Pancreas (tissue), 10 donors: ENCODE measurements around the gene AQP12A. TPM values are rescaled to one million over a fixed set of nuclear protein-coding genes. Genes with fewer than 3 reads are reported as not detected.
"Not testable (repeated sequence)": the region's sequence is repeated elsewhere in the genome, so short reads cannot be mapped to it uniquely, and the experiment has no call there.

Experiments used
- ATAC-seq, 4 donors: fragments of 200-7000 bp; cut with Tn5 transposase; one replicate each; pipeline versions ENCODE4 v1.8.0 to v1.9.1; 2020; ENCODE audit warnings: mild to moderate bottlenecking in 4 of 4, moderate library complexity in 4 of 4
- DNase-seq, 6 donors: peaks; one replicate each; pipeline ENCODE4 v3.0.0-alpha.2; 2020
- FAIRE-seq: peaks from 2 replicates; lab custom pipeline; 2012; peaks lifted over from hg19 to GRCh38; lab: Jason Lieb, UNC
- H3K27ac ChIP-seq, 4 donors: fragments of 200-600 bp; sonication (generic); 1 replicate in 3 of 4; 2 replicates in 1 of 4; pipeline versions ENCODE4 v1.5.0 to v1.8.0; 2020
- H3K27me3 ChIP-seq, 4 donors: fragments of 200-600 bp; one replicate each; pipeline ENCODE4 v1.8.0; 2021
- H3K36me3 ChIP-seq, 3 donors: fragments of 200-600 bp; sonication (generic) in 1 of 3; one replicate each; pipeline versions ENCODE4 v1.5.0 to v1.8.0; 2020 to 2021
- H3K4me1 ChIP-seq, 3 donors: fragments of 200-600 bp; one replicate each; pipeline ENCODE4 v1.8.0; 2021
- H3K4me3 ChIP-seq, 4 donors: fragments of 200-600 bp; sonication (generic) in 2 of 4; one replicate each; pipeline versions ENCODE4 v1.5.0 to v1.8.0; 2020 to 2021
- H3K9me3 ChIP-seq, 4 donors: fragments of 200-600 bp; one replicate each; pipeline ENCODE4 v1.8.0; 2021
- WGBS, 2 donors: extraction: QIAGEN DNeasy Blood & Tissue Kit; methylation state at CpG; one replicate each; pipeline ENCODE4 v1.1.7; 2013; 5-methylcytosine and 5-hydroxymethylcytosine counted together
- intact Hi-C, 3 donors: fragments of 100-400 bp; cut with DNase I; formaldehyde crosslinking; loops; one replicate each; pipeline versions ENCODE4 v1.11.1 to v1.14.2; 2022
- polyA plus RNA-seq, 2 donors: library from polyadenylated mRNA; stranded (reverse); fragments of 200-250 nt; gene quantifications; one replicate each; pipeline ENCODE4 v1.2.3, GENCODE V29; 2013
- total RNA-seq, 6 donors: library from RNA; stranded (reverse); fragmentation: NEBNext Ultra II Directional in 4 of 6; extraction: Animal tissue kit (Norgen Biotek cat#: 25700) in 4 of 6; gene quantifications; one replicate each; pipeline versions ENCODE4 v1.2.1 to v1.2.4, GENCODE V29; 2021 to 2023
- TF ChIP-seq, protein P1 (sequence below), 4 donors: fragments of 200-600 bp; sonication (generic) in 3 of 4; IDR thresholded peaks; one replicate each; pipeline versions ENCODE4 v1.5.0 to v1.8.0; 2021; ENCODE audit warnings: antibody characterized with exemption in 4 of 4
- donor health status: healthy with polysubstance abuse.
- donor health status: DM: no; HTN: no; CAD: no; lungs with moderate emphysema.
- donor health status: DM: no; HTN: no; CAD: no.
- donor health status: control.
- donor health status: control.
- donor health status: Bipolar disorder and iron deficiency.
- donor health status: DM: yes; HTN: yes; CAD: no.
- donor health status: DM: no; HTN: no; CAD: no.
- donor health status: DM: no; HTN: no; CAD: no.
- donor health status: DM: yes; HTN: yes; CAD: no.

The AQP12A gene
- total and polyA plus RNA-seq, 8 donors: 46.6 to 744 (median 122) TPM

DNA sequence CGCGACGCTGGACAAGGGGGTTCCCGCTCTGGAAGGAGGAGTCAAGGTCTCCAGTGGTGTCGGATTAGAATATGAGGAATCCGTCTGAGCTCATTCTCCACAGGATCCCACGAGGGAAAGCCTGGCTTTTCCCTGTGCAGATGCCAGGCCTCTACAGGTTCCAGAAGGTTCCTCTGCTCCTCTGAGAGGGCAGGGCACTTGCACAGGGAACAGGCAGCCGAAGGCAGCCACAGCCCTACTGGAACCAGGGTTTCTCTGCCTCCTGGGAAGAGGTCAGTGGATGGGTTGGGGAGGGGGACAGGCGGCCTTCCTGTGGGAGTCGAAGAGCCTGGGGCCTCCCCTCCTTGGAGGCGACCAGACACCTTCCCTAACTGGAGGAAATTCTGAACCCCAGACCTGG lies 1.7 kb upstream of the AQP12A start:
- TF ChIP-seq, protein P1, sequence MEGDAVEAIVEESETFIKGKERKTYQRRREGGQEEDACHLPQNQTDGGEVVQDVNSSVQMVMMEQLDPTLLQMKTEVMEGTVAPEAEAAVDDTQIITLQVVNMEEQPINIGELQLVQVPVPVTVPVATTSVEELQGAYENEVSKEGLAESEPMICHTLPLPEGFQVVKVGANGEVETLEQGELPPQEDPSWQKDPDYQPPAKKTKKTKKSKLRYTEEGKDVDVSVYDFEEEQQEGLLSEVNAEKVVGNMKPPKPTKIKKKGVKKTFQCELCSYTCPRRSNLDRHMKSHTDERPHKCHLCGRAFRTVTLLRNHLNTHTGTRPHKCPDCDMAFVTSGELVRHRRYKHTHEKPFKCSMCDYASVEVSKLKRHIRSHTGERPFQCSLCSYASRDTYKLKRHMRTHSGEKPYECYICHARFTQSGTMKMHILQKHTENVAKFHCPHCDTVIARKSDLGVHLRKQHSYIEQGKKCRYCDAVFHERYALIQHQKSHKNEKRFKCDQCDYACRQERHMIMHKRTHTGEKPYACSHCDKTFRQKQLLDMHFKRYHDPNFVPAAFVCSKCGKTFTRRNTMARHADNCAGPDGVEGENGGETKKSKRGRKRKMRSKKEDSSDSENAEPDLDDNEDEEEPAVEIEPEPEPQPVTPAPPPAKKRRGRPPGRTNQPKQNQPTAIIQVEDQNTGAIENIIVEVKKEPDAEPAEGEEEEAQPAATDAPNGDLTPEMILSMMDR (IDR thresholded peaks at IDR 0.05): no peak
- 41 to 50% methylated on average over 11 of the region's 11 CpGs for WGBS, 2 donors
- ATAC-seq: no peak
- peak in 3 of 6 donors; percentile 24 to 49 (median 29) for DNase-seq
- Histone ChIP-seq H3K36me3 (no peaks in the 10 kb centered on the region), H3K27ac (peak overlapping the region in 3 of 4 donors; percentile 13 to 81 (median 33)), H3K4me1 (peaks cover 0 to 5% (median 0%) of the 10 kb centered on the region in 3 donors), H3K27me3 (no peaks in the 10 kb centered on the region), H3K9me3 (no peaks in the 10 kb centered on the region), H3K4me3 (peak overlapping the region in 2 of 4 donors; percentile 5 to 20)
- intact Hi-C loops: no loop called here
- FAIRE-seq: no peak

DNA sequence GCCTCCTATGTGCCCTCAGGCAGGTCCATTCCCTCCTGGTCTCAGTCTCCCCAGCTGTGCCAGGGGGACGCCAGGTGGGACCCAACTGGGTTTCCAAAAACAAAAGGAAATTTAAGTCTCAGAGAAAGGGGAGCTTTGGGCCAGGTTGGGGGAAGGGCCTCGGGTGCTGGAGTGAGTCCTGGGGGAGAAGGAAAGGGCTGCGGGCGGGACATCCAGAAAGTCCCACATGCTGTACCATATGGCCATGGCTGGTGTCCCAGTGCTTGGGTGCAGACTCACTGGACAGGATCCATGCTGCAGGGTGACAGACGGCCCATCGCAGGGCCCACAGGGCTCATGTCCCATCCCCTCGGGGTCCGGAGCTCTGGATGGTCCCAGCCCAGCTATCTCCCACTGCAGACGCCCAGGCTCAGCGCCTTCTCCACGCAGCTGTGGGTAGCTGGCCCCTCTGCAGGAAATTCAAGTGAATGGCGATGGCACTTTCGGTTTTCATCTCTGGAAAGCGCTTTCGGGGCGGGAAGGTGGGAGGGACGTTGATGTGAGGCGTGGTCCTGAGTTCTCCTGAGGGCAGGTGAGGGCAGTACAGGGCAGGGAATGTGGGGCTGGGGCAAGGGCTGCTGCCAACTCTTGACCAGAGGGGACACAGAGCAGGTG lies 1.1 kb upstream of the AQP12A start:
- H3K27me3 ChIP-seq, intact Hi-C loops, FAIRE-seq, H3K36me3 ChIP-seq, H3K9me3 ChIP-seq, H3K4me1 ChIP-seq: not testable (repeated sequence)
- peak; percentile 41 to 59 (median 45) for ATAC-seq
- Histone ChIP-seq H3K4me3 (peak overlapping the region in 2 of 4 donors; percentile 5 to 20), H3K27ac (peak overlapping the region in 3 of 4 donors; percentile 13 to 81 (median 33))
- 33% methylated on average over 5 to 6 of the region's 18 CpGs for WGBS, 2 donors
- peak in 5 of 6 donors; percentile 21 to 64 (median 45) for DNase-seq

DNA sequence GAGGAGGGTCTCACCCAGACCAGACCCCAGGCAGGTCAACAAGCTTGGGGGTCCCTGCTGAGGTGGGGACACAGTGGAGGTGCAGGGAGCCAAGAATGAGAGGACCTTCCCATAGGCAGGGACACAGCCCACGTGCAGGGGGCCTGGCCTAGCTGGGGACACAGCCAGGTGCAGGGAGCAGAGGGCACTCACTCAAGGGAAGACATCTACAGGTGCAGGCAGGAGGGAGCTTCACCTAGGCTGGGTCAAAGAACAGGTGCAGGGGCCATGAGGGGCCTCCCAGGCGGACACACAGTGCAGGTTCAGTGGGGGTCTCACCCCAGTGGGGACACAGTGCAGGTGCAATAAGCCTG lies 615 bp upstream of the AQP12A start:
- DNase-seq (peak in 5 of 6 donors; percentile 20 to 80 (median 65)), ATAC-seq (peak in 3 of 4 donors; percentile 32 to 63 (median 54))
- FAIRE-seq, H3K36me3 ChIP-seq, intact Hi-C loops, H3K4me3 ChIP-seq, H3K4me1 ChIP-seq, H3K27ac ChIP-seq, H3K9me3 ChIP-seq, H3K27me3 ChIP-seq: not testable (repeated sequence)
- WGBS, 2 donors: 11 to 42% methylated on average over 1 of the region's 2 CpGs

DNA sequence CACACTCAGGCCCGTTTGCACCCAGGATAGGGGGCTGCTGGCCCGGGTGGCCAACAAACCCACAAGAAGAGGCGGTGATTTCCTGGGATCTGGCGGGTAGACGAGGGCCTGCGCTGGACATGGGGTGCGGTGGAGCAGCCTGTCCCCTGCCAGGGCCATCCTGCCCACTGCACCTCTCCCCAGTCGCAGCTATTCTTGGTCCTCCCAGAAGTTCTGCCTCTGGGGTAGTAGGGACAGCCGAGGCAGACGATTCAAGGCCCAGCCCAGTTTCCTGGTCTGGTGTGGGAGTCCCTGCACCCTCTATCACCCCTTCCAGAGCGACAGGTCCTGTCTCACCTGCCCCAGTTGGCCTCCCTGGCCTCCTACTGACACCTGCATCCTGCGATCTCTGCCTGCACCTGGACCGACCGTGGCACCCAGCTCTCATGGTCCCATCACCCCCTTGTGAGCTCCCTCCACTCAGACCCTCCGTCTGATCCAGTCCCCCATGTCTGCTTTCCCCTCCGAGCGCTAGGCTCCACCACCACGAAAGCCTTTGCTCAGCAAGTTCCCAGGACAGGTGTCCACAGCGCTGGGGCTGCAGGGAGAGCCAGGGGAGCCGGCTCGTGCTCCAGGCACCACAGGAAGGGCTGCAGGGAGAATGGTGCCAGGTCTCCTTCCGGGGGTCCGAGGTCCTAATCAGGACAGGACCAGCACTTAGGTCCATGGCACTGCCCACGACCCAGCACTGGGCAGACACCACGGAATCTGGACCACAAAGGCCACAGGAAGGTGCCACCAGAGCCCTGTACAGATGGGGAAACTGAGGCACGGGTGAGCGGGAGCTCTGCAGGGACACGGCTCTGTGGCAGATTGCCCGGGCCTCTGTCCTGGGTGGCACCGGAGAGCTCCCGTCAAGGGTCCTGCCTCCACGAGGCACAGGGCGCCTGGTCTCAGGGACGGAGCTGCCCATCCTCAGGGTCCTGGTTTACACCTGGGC lies 1.2 kb downstream of the AQP12A start:
- H3K36me3 ChIP-seq, H3K27me3 ChIP-seq, intact Hi-C loops, H3K27ac ChIP-seq, H3K9me3 ChIP-seq, H3K4me1 ChIP-seq, FAIRE-seq: not testable (repeated sequence)
- H3K4me3 ChIP-seq: peak overlapping the region in 1 of 4 donors; percentile 29
- WGBS, 2 donors: 26 to 34% methylated on average over 9 to 16 of the region's 34 CpGs
- peak in 2 of 4 donors; percentile 2 to 24 for ATAC-seq
- DNase-seq: peak in 5 of 6 donors; percentile 17 to 65 (median 31)

DNA sequence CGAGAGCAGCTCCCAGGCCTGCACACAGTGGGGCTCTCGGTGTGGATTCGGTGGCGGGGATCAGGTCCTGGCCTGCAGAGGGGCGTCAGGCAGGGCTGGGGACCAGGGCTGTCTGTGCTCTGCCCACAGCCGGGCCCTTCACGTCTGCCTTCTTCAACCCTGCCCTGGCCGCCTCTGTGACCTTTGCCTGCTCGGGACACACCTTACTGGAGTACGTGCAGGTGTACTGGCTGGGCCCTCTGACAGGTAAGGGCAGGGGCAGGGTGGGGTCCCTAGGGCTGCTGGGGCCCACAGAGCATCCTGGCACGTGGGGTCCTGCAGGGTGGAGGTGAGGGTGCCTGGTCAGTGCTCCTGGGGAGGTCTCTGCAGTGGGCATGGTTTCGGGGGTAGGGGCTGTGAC lies 2.6 kb downstream of the AQP12A start:
- H3K27ac ChIP-seq, intact Hi-C loops, FAIRE-seq, H3K4me3 ChIP-seq, H3K4me1 ChIP-seq, DNase-seq, H3K36me3 ChIP-seq, H3K27me3 ChIP-seq, H3K9me3 ChIP-seq: not testable (repeated sequence)
- 87% methylated on average over 2 of the region's 12 CpGs; no CpG with 5 or more reads in 1 of the 2 donors for WGBS, 2 donors
- ATAC-seq: peak in 1 of 4 donors; percentile 19

DNA sequence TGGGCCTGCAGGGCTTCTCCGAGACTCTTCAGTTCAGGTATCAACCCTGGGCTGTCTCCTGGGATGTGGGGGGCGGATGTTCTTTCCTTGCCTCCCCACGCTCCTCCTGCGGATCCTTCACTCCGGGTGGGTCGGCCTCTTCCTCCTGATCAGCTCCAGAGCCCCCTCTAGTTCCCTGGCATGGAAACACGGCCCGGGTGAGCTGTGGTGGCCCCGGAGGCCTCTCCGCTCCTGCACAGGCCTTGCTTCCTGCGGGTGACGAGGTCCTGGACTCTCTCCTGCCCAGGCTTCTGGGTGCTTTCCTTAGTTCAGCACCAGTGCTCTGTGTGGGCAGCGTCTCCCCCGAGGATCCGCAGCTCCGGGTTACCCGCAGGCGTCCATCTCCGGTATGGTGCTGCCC lies 3.9 kb downstream of the AQP12A start:
- H3K4me1 ChIP-seq, H3K4me3 ChIP-seq, intact Hi-C loops, ATAC-seq, FAIRE-seq, H3K27ac ChIP-seq, H3K9me3 ChIP-seq, DNase-seq, H3K36me3 ChIP-seq, H3K27me3 ChIP-seq: not testable (repeated sequence)
- no CpG with 5 or more reads among the region's 19 CpGs for WGBS, 2 donors

DNA sequence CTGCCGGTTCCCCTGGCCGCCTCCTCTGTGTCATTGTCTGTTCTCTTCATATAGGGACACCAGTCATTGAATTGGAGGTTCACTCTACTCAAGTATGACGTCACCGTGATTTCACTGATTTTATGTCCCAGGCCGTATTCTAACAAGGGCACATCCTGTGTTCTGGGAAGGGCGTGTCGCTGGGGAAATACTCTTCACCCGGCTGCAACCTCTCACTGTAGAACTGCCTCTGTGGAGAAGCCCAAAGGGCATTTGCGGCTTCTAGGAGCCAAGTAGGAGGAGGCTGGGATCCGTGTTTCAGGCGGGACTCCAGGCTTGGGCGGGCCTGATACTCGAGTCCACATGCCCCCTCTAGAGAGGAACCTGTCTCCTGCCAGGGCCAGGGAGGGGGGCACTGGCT lies 4.8 kb downstream of the AQP12A start:
- 44 to 80% methylated on average over 3 to 5 of the region's 13 CpGs for WGBS, 2 donors
- not testable (repeated sequence) for H3K36me3 ChIP-seq, ATAC-seq

DNA sequence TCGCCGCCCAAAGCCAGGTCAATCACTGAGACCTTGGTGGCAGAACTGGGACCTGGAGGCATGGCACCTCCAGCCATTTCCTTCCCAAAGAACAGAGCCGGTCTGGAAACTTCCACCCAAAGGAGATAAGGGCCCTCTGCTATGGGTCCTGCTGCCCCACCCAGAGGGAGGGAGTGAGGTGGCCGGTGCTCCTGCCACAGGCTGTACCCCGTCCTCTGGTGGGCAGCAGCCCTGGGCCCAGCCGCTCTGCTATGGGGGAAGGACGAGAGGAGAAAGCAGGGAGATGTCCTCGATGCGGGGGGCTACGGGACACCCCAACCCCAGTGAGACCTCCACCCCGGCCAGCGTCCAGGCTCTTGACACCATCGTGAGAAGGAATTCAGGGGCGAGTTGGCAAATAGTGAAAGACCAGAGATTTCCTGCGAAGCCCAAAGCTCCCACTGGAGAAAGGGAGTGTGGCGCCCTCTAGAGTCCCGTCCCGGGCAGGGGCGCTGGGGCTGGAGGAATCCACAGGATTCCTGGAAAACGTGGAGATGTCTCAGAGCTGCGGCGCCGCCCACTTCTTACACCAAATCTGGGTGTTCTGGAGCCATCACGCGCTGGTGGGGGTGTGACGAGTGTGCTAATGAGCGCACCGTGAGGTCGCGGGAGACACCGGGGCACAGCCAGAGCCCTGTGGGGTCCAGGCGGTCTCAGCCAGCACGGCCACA lies 7.3 kb downstream of the AQP12A start:
- H3K27me3 ChIP-seq, H3K9me3 ChIP-seq, H3K4me1 ChIP-seq, H3K27ac ChIP-seq, intact Hi-C loops, FAIRE-seq, H3K4me3 ChIP-seq, H3K36me3 ChIP-seq: not testable (repeated sequence)
- ATAC-seq (peak; percentile 80 to 91 (median 84)), DNase-seq (peak in 5 of 6 donors; percentile 21 to 82 (median 43))
- WGBS, 2 donors: 51 to 56% methylated on average over 5 to 6 of the region's 33 CpGs

More for the DNA sequence above, 4.8 kb downstream of the AQP12A start:
- DNase-seq, H3K4me3 ChIP-seq, H3K9me3 ChIP-seq, H3K27me3 ChIP-seq, intact Hi-C loops, H3K4me1 ChIP-seq, FAIRE-seq, H3K27ac ChIP-seq: not testable (repeated sequence)

DNA sequence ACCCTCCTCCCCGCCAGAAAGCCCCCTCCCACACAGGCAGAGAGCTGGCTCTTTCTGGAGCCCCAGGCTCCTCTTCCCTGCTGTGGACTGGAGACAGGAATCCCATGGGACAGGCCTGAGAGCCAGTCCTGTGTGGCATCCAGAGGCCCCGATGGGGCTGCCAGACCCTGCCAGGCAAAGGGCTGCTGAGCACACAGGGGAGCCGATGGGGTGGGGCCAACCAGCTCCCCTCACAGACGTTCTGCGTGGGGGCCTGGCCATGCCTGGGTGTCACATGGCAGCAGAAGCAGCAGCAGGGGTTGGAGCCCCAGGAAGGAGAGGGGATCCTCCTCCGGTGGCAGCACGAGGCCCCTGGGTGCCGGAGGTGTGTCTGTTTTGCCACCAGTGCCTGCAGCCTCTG lies 8.2 kb downstream of the AQP12A start:
- H3K4me3 ChIP-seq, H3K27me3 ChIP-seq, FAIRE-seq, H3K27ac ChIP-seq, H3K36me3 ChIP-seq, H3K4me1 ChIP-seq, H3K9me3 ChIP-seq: not testable (repeated sequence)
- ATAC-seq: peak in 1 of 4 donors; percentile 7
- 19 to 20% methylated on average over 8 of the region's 8 CpGs for WGBS, 2 donors
- intact Hi-C loops: loop anchor here in 1 of 3 donors (10.0 kb wide), 1 partner anchor 55 kb away; no protein-coding TSS in a partner anchor
- DNase-seq: peak in 4 of 6 donors; percentile 16 to 54 (median 34)

DNA sequence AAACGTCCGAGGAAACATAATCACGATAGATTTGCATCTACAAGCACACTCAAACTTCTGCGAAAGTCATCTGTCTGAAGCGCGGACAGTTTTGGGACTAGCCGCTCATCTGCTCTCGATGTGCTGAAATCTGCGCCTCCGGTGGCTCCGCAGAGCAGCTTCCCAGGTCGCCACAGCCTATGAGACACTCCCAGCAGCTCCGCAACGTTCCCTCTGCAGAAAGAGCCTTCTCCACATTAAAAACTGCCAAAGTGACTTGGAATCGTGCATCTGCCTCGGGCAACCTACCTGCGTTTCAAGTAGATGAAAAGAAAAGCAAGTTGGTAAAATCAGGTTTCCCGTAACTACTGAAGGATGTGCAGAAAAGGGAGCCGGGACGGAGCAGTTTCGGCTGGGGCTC lies 8.9 kb downstream of the AQP12A start:
- not testable (repeated sequence) for FAIRE-seq, H3K27ac ChIP-seq, H3K4me1 ChIP-seq

More for the DNA sequence above, 8.9 kb downstream of the AQP12A start:
- H3K9me3 ChIP-seq, H3K27me3 ChIP-seq, DNase-seq, ATAC-seq, H3K4me3 ChIP-seq, H3K36me3 ChIP-seq: not testable (repeated sequence)
- WGBS, 2 donors: 53 to 63% methylated on average over 17 to 18 of the region's 21 CpGs
- intact Hi-C loops: loop anchor here in 1 of 3 donors (10.0 kb wide), 1 partner anchor 56 kb away; no protein-coding TSS in a partner anchor
